ENCODE measurements around the gene C15orf62.

C15orf62 gene

GRCh38 chr15:40743921-40744814, 25.6 kb upstream of the C15orf62 start:
- Histone ChIP-seq H3K27ac (peak overlapping the region; percentile 5), H3K36me3 (replicated peaks) (peaks cover 30% of the 10 kb centered on the region), H3K4me3 (ENCODE audit: low read depth, low read length) (no peak overlapping the region), H3K27me3 (replicated peaks) (no peaks in the 10 kb centered on the region)
- peak; percentile 68 for DNase-seq
- peak; percentile 46 for TF ChIP-seq CTCF (IDR thresholded peaks at IDR 0.05; ENCODE audit: low read depth, low read length, missing control alignments)
- in situ Hi-C loops (cut with HindIII; ENCODE audit: low pct_ligation_motif_present, low sequenced_read_pairs): no loop called here

GRCh38 chr15:40744815-40745152, 25.0 kb upstream of the C15orf62 start:
- no peak for TF ChIP-seq CTCF (IDR thresholded peaks at IDR 0.05; ENCODE audit: low read depth, low read length, missing control alignments)
- H3K4me3 ChIP-seq (ENCODE audit: low read depth, low read length): no peak overlapping the region
- no peak overlapping the region for H3K27ac ChIP-seq
- in situ Hi-C loops (cut with HindIII; ENCODE audit: low pct_ligation_motif_present, low sequenced_read_pairs): no loop called here
- no peaks in the 10 kb centered on the region for H3K27me3 ChIP-seq (replicated peaks)
- DNase-seq: no peak
- H3K36me3 ChIP-seq (replicated peaks): peaks cover 23% of the 10 kb centered on the region

GRCh38 chr15:40746916-40747418, 22.8 kb upstream of the C15orf62 start:
- Histone ChIP-seq H3K4me3 (ENCODE audit: low read depth, low read length) (no peak overlapping the region), H3K27me3 (replicated peaks) (no peaks in the 10 kb centered on the region), H3K27ac (no peak overlapping the region), H3K36me3 (replicated peaks) (peaks cover 17% of the 10 kb centered on the region)
- TF ChIP-seq CTCF (IDR thresholded peaks at IDR 0.05; ENCODE audit: low read depth, low read length, missing control alignments): no peak
- DNase-seq: no peak
- in situ Hi-C loops (cut with HindIII; ENCODE audit: low pct_ligation_motif_present, low sequenced_read_pairs): no loop called here

- TF ChIP-seq CTCF (IDR thresholded peaks at IDR 0.05; ENCODE audit: low read depth, low read length, missing control alignments): no peak
- Histone ChIP-seq H3K36me3 (replicated peaks) (peaks cover 17% of the 10 kb centered on the region), H3K27me3 (replicated peaks) (no peaks in the 10 kb centered on the region), H3K4me3 (ENCODE audit: low read depth, low read length) (no peak overlapping the region), H3K27ac (no peak overlapping the region)
- in situ Hi-C loops (cut with HindIII; ENCODE audit: low pct_ligation_motif_present, low sequenced_read_pairs): no loop called here
- no peak for DNase-seq
Observed at GRCh38 chr15:40747685-40748631, 21.8 kb upstream of the C15orf62 start.

- TF ChIP-seq CTCF (IDR thresholded peaks at IDR 0.05; ENCODE audit: low read depth, low read length, missing control alignments): no peak
- in situ Hi-C loops (cut with HindIII; ENCODE audit: low pct_ligation_motif_present, low sequenced_read_pairs): no loop called here
- DNase-seq: no peak
- Histone ChIP-seq H3K4me3 (ENCODE audit: low read depth, low read length) (no peak overlapping the region), H3K36me3 (replicated peaks) (peaks cover 10% of the 10 kb centered on the region), H3K27ac (no peak overlapping the region), H3K27me3 (replicated peaks) (no peaks in the 10 kb centered on the region)
Observed at GRCh38 chr15:40749151-40749630, 20.6 kb upstream of the C15orf62 start.
